Left ventricle myocardium inferior (tissue), 1 donor: ENCODE data around the gene EFR3B. TPM values are rescaled to one million over a fixed set of nuclear protein-coding genes. Genes with fewer than 3 reads are reported as not detected.
"Not testable (repeated sequence)": the region's sequence is repeated elsewhere in the genome, so short reads cannot be mapped to it uniquely, and the experiment has no call there.

Experiments used
- DNase-seq: peaks from one replicate; pipeline ENCODE4 v3.0.0-alpha.2; 2020
- H3K27ac ChIP-seq: fragments of 200-600 bp; replicated peaks from 2 replicates; pipeline ENCODE4 v1.8.0; 2021
- H3K27me3 ChIP-seq: fragments of 200-600 bp; 2 replicates; pipeline ENCODE4 v1.8.0; 2021; ENCODE audit warnings: low read depth
- H3K36me3 ChIP-seq: fragments of 200-600 bp; 2 replicates; pipeline ENCODE4 v1.8.0; 2021
- H3K4me1 ChIP-seq: fragments of 200-600 bp; 2 replicates; pipeline ENCODE4 v1.8.0; 2021
- H3K4me3 ChIP-seq: fragments of 200-600 bp; 2 replicates; pipeline ENCODE4 v1.8.0; 2021; ENCODE audit warnings: mild to moderate bottlenecking, moderate library complexity
- H3K9me3 ChIP-seq: fragments of 200-600 bp; replicated peaks from 2 replicates; pipeline ENCODE4 v1.8.0; 2021
- CTCF ChIP-seq: fragments of 200-600 bp; IDR thresholded peaks from 2 replicates; pipeline ENCODE4 v1.8.0; 2021; ENCODE audit warnings: antibody characterized with exemption, mild to moderate bottlenecking, borderline replicate concordance
- intact Hi-C: fragments of 100-400 bp; cut with micrococcal nuclease; formaldehyde crosslinking; loops from one replicate; pipeline ENCODE4 v1.11.0; 2022
- total RNA-seq: library from RNA; stranded (reverse); fragmentation: NEBNext Ultra II Directional; extraction: Animal tissue kit (Norgen Biotek cat#: 25700); gene quantifications from one replicate; pipeline ENCODE4 v1.2.1, GENCODE V29; 2021
- donor health status: DM: no; HTN: yes; CAD: no; lungs with severe emphysema.

Gene EFR3B
- total RNA-seq, 1 donor from 2014 or later = 8.7 TPM

GRCh38 chr2:25131253-25131566 is 89.3 kb downstream of the EFR3B start:
- H3K9me3 ChIP-seq = no peaks in the 10 kb centered on the region
- peaks cover 4% of the 10 kb centered on the region for H3K36me3 ChIP-seq
- H3K4me3 ChIP-seq = peak overlapping the region; percentile 59
- peaks cover 27% of the 10 kb centered on the region for H3K4me1 ChIP-seq
- intact Hi-C loops = no loop called here
- TF ChIP-seq CTCF = no peak
- H3K27me3 ChIP-seq = peaks cover 5% of the 10 kb centered on the region
- DNase-seq = no peak
- no peak overlapping the region for H3K27ac ChIP-seq

GRCh38 chr2:25131567-25132298 is 89.9 kb downstream of the EFR3B start:
- peak; percentile 27 for DNase-seq
- H3K4me3 ChIP-seq = peak overlapping the region; percentile 59
- intact Hi-C loops = no loop called here
- peaks cover 4% of the 10 kb centered on the region for H3K36me3 ChIP-seq
- TF ChIP-seq CTCF = no peak
- no peaks in the 10 kb centered on the region for H3K9me3 ChIP-seq
- no peak overlapping the region for H3K27ac ChIP-seq
- H3K4me1 ChIP-seq = peaks cover 27% of the 10 kb centered on the region
- H3K27me3 ChIP-seq = peaks cover 5% of the 10 kb centered on the region

- Histone ChIP-seq H3K27ac (no peak overlapping the region), H3K27me3 (peaks cover 5% of the 10 kb centered on the region), H3K4me3 (peak overlapping the region; percentile 59), H3K4me1 (peaks cover 27% of the 10 kb centered on the region), H3K9me3 (no peaks in the 10 kb centered on the region), H3K36me3 (peaks cover 4% of the 10 kb centered on the region)
- intact Hi-C loops = no loop called here
- no peak for TF ChIP-seq CTCF
- no peak for DNase-seq
These were observed 90.4 kb downstream of the EFR3B start for GRCh38 chr2:25132299-25132635.

- TF ChIP-seq CTCF = no peak
- Histone ChIP-seq H3K36me3 (peaks cover 4% of the 10 kb centered on the region), H3K4me1 (peaks cover 27% of the 10 kb centered on the region), H3K27me3 (peaks cover 5% of the 10 kb centered on the region), H3K9me3 (no peaks in the 10 kb centered on the region), H3K27ac (no peak overlapping the region), H3K4me3 (no peak overlapping the region)
- no peak for DNase-seq
- intact Hi-C loops = no loop called here
These were observed 90.8 kb downstream of the EFR3B start for GRCh38 chr2:25132693-25133092.

GRCh38 chr2:25140535-25140934 is 98.7 kb downstream of the EFR3B start:
- H3K9me3 ChIP-seq, H3K4me3 ChIP-seq, H3K27ac ChIP-seq, H3K4me1 ChIP-seq, DNase-seq, H3K27me3 ChIP-seq, intact Hi-C loops: not testable (repeated sequence)
- H3K36me3 ChIP-seq = peaks cover 16% of the 10 kb centered on the region

- H3K4me3 ChIP-seq = no peak overlapping the region
- peaks cover 15% of the 10 kb centered on the region for H3K36me3 ChIP-seq
- H3K27ac ChIP-seq = no peak overlapping the region
- no peak for DNase-seq
- no peaks in the 10 kb centered on the region for H3K27me3 ChIP-seq
- intact Hi-C loops = no loop called here
- no peak for TF ChIP-seq CTCF
- no peaks in the 10 kb centered on the region for H3K9me3 ChIP-seq
- H3K4me1 ChIP-seq = no peaks in the 10 kb centered on the region
These were observed 99.2 kb downstream of the EFR3B start for GRCh38 chr2:25141120-25141519.
